Esophagus muscularis mucosa (tissue), 4 donors: ENCODE results near the gene KCTD1.

ENCODE experiments used
- CTCF ChIP-seq, 3 experiments: fragments of 200-600 bp in 2 of 3; fragments of 450-650 bp in 1 of 3; sonication (generic) in 2 of 3; IDR thresholded peaks; one replicate each; pipeline ENCODE4 v1.5.1; 2017 to 2019; ENCODE audit warnings: antibody characterized with exemption in 3 of 3, mild to moderate bottlenecking in 2 of 3, moderate library complexity in 1 of 3
- EP300 ChIP-seq: sonication (generic); formaldehyde crosslinking; IDR thresholded peaks from one replicate; pipeline ENCODE4 v1.6.1; 2017; ENCODE audit warnings: antibody characterized with exemption
- POLR2A ChIP-seq: fragments of 450-650 bp; IDR thresholded peaks from one replicate; pipeline ENCODE4 v1.6.1; 2017; ENCODE audit warnings: antibody characterized with exemption, moderate library complexity, mild to moderate bottlenecking, low read depth
- POLR2AphosphoS5 ChIP-seq, 2 donors: sonication (generic); formaldehyde crosslinking; IDR thresholded peaks; one replicate each; pipeline ENCODE4 v1.6.1; 2017; ENCODE audit warnings: antibody characterized with exemption in 2 of 2

- no peak for TF ChIP-seq CTCF (IDR thresholded peaks at IDR 0.05)
- TF ChIP-seq POLR2AphosphoS5 (IDR thresholded peaks at IDR 0.05): no peak
- no peak for TF ChIP-seq POLR2A
- no peak for TF ChIP-seq EP300
Measured at GRCh38 chr18:26466026-26466425, 82.3 kb downstream of the KCTD1 start.
